GM10248 (cell line): ENCODE data around the gene SAMD4B.

Experiments used
- CTCF ChIA-PET: fragments of 300-600 bp; sonication (Branson Sonifier 250); formaldehyde crosslinking; extraction: SDS; loops from one replicate; lab custom pipeline; 2021; ENCODE audit warnings: antibody characterized with exemption; lab: Yijun Ruan, JAX
- POLR2A ChIA-PET: fragments of 350-650 bp; sonication (Branson Sonifier 250); formaldehyde crosslinking; extraction: SDS; loops from one replicate; lab custom pipeline; 2020; ENCODE audit warnings: antibody characterized with exemption; lab: Yijun Ruan, JAX
- DNase-seq: peaks from one replicate; pipeline ENCODE4 v3.0.0; 2012; ENCODE audit errors: extremely low spot score
- CTCF ChIP-seq: IDR thresholded peaks from 2 replicates; pipeline ENCODE4 v1.5.1; 2012; ENCODE audit warnings: mild to moderate bottlenecking, low read depth; ENCODE audit errors: extremely low read depth, missing control alignments, control extremely low read depth

SAMD4B gene, protein sequence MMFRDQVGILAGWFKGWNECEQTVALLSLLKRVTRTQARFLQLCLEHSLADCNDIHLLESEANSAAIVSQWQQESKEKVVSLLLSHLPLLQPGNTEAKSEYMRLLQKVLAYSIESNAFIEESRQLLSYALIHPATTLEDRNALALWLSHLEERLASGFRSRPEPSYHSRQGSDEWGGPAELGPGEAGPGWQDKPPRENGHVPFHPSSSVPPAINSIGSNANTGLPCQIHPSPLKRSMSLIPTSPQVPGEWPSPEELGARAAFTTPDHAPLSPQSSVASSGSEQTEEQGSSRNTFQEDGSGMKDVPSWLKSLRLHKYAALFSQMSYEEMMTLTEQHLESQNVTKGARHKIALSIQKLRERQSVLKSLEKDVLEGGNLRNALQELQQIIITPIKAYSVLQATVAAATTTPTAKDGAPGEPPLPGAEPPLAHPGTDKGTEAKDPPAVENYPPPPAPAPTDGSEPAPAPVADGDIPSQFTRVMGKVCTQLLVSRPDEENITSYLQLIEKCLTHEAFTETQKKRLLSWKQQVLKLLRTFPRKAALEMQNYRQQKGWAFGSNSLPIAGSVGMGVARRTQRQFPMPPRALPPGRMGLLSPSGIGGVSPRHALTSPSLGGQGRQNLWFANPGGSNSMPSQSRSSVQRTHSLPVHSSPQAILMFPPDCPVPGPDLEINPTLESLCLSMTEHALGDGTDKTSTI

DNA sequence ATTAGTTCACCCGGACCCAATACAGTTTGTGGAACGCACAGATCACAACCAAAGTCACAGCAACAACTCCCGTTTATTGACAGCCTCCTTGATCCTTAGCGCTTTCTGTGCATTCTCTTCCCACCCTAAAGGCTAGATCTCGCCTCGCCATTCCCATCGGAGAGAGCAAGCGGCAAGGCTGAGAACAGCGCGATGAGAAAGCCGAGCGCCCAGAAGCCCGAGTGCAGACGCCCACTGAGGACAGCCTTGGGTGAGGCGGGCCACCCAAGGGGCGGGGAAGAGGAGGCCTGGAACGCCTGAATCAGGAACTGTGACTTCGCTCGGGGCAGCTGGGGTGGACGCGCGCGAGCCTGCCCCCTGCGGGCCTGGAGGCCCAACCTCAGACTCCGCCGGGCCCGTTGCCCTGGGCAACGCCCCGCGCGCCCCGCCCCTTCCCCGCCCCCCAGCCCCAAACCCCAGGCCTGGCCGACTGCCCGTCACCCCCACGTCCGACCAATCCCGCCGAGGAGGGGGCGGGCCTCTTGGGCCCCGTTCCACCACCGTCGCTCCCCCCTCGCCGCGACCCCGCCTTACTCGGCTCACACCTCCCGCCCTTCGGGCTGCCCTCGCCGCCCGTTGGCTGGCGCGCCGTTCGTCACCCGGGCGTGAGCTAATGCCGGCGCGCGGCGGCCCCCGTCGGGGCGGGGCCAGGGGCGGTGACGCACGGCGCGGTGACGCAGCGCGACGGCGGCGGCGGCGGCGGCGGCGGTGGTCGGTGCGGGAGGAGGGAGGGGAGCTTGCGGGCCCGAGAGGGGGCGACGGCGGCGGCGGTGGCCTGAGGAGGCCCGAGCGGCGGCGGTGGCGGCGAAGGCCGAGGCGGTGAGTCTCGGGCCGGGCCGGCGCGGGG, at the start of gene SAMD4B:
Gene SAMD4B, plus strand, starts transcription at position 703 of the 886 bp plus-strand sequence. CDS start 14,473 bp downstream, outside the sequence.
- DNase-seq: peak; percentile 99
- POLR2A ChIA-PET: interaction anchor here (0.5 to 1.3 kb wide), 9 partner anchors 50 to 1719 kb away, joined by 3 to 7 read pairs (median 3); partner anchors contain the start of genes MED29, PAF1 and ZFP36
- CTCF ChIA-PET: interaction anchor here (0.6 to 3.8 kb wide), 17 partner anchors 9 to 412 kb away, joined by 3 to 16 read pairs (median 5); partner anchors contain the start of genes EID2B, MRPS12, PLEKHG2 and SARS2
- peak; percentile 77 for TF ChIP-seq CTCF

DNA sequence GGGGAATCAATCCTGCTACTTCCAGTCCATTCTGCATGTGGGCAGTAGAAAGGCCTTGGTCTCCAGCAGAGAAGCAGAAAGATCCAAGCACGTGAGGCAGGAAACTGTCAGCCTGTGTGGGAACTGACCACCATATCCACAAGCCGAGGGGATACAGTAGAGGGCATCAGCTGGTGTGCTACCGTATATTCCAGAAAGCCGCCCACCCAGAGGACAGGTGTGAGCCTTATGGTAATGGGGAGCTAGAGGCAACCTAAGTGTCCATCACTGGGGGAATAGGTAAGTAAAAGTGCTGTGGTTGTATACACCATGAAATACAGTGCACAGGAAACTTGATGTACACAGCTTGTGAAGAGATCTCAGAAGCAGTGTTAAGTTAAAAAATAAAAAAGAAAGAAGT, 48.8 kb upstream of the SAMD4B start:
- CTCF ChIA-PET: interaction anchor here (1.5 kb wide), 1 partner anchor 11 kb away, joined by 3 read pairs; no protein-coding TSS in a partner anchor
- no peak for TF ChIP-seq CTCF
- POLR2A ChIA-PET: no interaction called here
- no peak for DNase-seq

GRCh38 chr19:39296055-39296645, 46.1 kb upstream of the SAMD4B start, which contains the start of gene IFNL1:
Gene IFNL1 (plus strand): TSS chr19:39296407. CDS start chr19:39296422, 15 bp downstream.
- DNase-seq: no peak
- ChIA-PET CTCF (interaction anchor here (1.5 kb wide), 1 partner anchor 9 kb away, joined by 5 read pairs; no protein-coding TSS in a partner anchor), POLR2A (no interaction called here)
- TF ChIP-seq CTCF: no peak

DNA sequence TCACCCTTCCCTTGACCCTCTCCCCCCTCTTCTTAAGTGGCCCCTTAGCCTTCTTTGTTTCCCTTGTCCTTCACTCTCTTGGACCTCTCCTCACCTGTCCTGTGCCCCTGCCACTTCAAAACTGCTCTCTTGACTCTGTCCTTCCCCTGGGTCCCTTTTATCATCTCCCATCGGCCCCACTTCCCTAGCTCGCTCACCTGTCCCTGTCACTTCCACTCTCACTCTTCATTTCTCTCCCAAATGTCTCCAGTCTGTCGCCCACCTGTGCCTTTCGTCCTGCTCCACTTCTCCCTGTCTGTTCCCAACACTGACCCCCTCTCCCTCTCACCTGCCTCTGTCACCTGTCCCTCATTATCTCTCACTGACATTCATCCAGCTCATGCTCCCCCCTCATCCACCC, 45.3 kb upstream of the SAMD4B start:
- TF ChIP-seq CTCF: no peak
- no peak for DNase-seq
- POLR2A ChIA-PET: no interaction called here
- CTCF ChIA-PET: interaction anchor here (0.9 to 1.5 kb wide), 2 partner anchors 10 to 17 kb away, joined by 3 to 5 read pairs; no protein-coding TSS in a partner anchor

DNA sequence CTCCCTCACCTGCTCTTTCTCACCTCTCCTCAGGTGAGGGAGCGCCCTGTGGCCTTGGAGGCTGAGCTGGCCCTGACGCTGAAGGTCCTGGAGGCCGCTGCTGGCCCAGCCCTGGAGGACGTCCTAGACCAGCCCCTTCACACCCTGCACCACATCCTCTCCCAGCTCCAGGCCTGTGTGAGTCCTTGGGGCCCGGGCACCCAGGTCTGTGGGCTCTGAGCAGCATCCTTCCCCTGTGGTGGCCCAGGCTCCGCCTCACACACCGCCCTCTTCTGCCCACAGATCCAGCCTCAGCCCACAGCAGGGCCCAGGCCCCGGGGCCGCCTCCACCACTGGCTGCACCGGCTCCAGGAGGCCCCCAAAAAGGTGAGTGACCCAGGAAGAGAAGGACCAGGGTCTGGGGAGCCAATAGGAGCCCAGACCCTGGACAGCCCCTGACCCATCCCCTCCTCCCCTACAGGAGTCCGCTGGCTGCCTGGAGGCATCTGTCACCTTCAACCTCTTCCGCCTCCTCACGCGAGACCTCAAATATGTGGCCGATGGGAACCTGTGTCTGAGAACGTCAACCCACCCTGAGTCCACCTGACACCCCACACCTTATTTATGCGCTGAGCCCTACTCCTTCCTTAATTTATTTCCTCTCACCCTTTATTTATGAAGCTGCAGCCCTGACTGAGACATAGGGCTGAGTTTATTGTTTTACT, 44.1 kb upstream of the SAMD4B start:
- no peak for TF ChIP-seq CTCF
- POLR2A ChIA-PET: no interaction called here
- CTCF ChIA-PET: no interaction called here

More for the DNA sequence above, 44.1 kb upstream of the SAMD4B start:
- no peak for DNase-seq
